ENCODE measurements around the gene SLC9A9.

SLC9A9 gene

DNA sequence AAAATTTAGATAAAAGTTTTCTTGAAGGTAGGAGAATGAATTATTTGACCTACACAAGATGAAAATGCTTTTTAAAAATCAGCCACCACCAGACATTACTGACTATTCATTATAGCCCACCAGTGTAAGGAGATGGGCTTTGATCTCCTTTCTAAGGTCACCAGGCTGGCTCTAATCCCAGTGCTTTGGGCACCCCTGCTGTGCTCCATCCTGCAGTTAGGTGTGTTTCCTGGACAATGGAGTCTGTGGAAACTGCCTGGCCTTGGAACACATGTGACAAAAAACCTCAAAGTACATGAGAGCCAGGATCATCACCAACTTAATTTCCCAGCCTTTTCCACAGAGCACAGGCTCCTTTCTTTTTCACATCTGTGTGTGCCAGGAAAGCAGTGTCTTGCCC, 467.8 kb downstream of the SLC9A9 start:
- no peak for DNase-seq
- in situ Hi-C loops (cut with HindIII; ENCODE audit: low pct_ligation_motif_present, low pct_unique_long_range_greater_than_20kb, low sequenced_read_pairs), result no loop called here

DNA sequence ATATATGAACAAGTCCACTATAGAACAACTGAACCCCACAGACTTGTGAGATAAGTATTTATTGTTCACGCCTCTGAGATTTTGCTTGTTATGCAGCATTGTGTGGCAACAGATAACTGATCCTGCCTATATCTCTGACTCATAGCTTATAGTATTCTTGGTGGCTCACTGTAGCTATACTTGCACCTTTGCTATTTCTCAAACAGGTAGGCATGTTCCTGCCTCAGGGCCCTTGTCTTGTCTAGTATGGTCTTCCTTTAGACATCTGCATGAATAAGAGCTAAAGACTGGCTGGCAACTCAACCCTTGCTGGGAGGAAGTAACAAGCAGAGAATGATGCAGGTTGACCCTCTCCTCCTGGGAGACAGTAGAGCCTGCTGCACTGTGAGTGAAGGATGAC, 472.6 kb downstream of the SLC9A9 start:
- DNase-seq, result no peak
- in situ Hi-C loops (cut with HindIII; ENCODE audit: low pct_ligation_motif_present, low pct_unique_long_range_greater_than_20kb, low sequenced_read_pairs), result no loop called here

DNA sequence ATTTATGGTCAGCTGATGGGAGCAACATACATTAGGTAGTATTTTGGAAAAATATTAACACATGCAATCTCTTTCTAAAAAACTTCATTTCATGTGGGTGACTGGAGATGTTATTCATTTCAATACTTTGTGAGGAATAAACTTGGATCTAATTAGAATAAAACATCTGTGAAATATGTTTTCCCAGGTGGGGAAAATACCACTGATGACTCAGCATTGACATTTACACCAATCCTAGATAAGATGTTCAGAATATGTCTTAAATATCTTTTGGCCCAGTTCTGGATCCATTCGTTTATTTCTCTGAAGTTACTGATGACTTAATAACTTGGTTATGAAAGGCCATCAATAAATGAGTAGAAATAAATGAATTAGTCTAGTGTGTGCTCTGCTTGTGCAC, 481.1 kb downstream of the SLC9A9 start:
- DNase-seq, result no peak
- in situ Hi-C loops (cut with HindIII; ENCODE audit: low pct_ligation_motif_present, low pct_unique_long_range_greater_than_20kb, low sequenced_read_pairs), result no loop called here

DNA sequence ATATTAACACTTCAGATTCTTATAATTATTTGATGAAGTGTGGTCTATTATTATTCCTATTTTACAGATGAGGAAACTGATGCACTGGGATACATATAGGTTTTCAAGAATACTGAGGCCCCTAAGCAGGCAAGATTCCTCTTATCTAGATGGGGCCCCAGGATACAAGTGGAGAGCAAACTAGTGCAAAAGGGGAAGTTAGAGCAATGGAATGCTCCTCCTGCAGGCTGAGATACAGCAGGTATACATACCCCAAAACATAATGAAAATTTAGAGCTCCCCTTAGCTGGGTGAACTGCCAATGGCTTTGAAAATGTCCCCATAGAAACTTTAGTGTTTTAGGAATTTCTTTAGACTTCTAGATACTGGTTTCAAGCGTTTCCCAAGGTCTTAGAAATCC, 481.6 kb downstream of the SLC9A9 start:
- no peak for DNase-seq

DNA sequence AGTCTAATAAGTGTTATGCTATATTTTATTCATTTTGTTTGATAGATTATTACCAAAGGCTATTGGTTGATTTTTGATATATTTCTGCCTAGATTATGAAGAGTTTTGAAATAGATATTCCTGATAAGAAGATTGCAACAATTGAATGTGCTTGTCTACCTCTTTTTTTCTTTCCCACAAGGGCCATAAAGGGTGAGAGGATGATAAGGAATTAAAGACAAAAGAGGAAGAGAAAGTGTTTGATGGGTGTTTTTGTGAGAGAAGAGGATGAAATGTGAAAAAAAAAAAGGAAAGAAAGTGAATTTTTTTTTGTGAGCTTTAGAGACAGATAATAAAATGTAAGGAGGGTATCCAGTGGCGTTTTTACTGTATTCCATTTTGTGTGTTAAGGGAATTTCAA, 484.3 kb downstream of the SLC9A9 start:
- DNase-seq, result no peak
- in situ Hi-C loops (cut with HindIII; ENCODE audit: low pct_ligation_motif_present, low pct_unique_long_range_greater_than_20kb, low sequenced_read_pairs), result no loop called here

More for the DNA sequence above, 481.6 kb downstream of the SLC9A9 start:
- in situ Hi-C loops (cut with HindIII; ENCODE audit: low pct_ligation_motif_present, low pct_unique_long_range_greater_than_20kb, low sequenced_read_pairs), result no loop called here

DNA sequence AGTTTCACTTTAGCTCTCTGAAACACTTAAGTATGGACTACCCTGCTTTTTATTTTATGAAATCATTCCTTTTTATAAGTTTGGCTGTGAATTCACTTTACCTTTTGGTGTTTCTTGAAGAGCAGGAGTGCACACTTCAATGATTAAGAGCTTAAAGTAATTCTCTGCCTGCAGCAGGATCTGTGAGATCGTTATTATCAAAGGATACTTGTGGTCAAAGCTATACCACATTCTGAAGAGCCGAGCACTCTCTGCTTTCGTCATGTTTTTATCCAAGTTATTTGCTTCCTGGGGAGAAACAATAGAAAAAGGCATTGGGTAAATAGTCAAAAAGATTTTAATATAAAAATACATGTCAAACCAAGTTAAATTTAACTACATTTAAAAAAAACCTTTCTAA, 485.0 kb downstream of the SLC9A9 start:
- DNase-seq, result no peak
- in situ Hi-C loops (cut with HindIII; ENCODE audit: low pct_ligation_motif_present, low pct_unique_long_range_greater_than_20kb, low sequenced_read_pairs), result no loop called here

DNA sequence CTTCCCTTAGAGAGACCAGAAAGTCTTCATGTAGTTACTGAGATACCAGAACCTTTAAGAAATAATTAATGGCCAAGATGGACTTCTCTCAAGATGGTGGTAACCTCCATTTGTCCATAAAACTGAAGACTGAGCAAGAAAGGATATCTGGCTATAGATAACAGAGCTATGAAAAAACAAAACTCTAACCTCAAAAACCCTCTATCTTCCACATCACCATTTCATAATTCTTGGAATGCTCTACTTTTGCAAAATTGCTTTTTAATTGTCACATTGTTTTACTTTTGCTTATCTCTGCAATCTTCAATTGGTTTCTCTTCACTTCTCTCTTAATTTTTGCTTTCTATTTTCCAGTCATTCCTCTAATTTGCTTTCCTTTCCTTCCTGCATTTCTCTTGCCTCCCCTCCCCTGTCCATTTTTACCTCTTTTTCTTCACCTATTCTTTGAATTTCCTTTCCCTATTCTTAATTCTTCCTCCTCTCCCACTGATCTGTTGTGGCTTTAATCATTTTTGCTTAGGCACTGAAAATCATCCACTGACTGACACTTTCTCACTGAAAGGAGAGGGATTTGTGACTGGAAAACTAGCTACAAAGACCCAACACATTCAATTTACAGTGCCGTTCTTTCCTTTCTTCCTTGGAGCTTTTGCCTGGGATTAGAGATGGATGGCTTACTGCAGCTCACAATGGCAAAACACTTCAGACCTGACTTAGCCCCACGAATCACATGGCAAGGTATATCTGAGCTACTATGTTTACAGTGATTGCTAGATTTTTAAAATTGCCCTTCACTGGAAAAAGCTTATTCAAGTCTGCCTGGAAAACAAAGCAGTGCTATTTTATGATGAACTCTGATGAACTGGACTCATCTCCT, 485.9 kb downstream of the SLC9A9 start:
- in situ Hi-C loops (cut with HindIII; ENCODE audit: low pct_ligation_motif_present, low pct_unique_long_range_greater_than_20kb, low sequenced_read_pairs), result no loop called here
- no peak for DNase-seq

DNA sequence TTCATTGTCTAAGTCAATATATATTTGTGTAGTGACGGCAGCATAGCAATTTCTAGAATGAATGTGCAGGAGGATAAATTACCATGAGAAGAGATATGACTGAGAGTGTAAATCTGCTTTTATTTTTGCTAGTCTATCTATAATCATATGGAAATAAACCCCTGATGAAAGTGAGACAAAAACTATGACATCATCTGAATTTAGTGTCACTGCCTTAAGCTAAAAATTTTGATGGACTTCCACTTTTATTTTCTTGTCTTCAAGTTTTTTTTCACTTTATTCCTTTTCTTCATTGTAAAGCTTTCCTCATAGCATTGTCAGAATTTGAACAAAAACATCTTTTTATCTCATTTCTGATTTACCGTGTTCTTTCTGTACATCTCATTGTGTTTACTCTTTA, 486.7 kb downstream of the SLC9A9 start:
- in situ Hi-C loops (cut with HindIII; ENCODE audit: low pct_ligation_motif_present, low pct_unique_long_range_greater_than_20kb, low sequenced_read_pairs), result no loop called here
- no peak for DNase-seq

DNA sequence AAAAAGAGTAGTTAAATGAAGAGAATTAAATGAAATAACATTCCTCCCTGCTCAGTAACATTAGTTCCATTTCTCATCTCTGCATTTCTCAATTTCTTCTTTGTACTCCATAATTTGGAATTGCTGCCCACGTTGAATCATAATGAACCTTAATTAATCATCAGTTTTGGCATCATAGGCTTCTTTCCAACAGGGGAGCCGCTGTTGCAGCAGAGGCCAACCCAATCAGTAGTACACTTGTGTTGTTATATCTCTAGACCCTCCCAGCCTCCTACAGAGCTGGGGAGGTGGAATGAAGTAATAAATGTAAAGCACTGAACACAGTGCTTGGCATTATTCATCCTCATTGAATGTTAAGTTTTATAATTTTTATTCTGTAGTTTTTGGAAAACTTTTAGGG, 488.0 kb downstream of the SLC9A9 start:
- in situ Hi-C loops (cut with HindIII; ENCODE audit: low pct_ligation_motif_present, low pct_unique_long_range_greater_than_20kb, low sequenced_read_pairs), result no loop called here
- DNase-seq, result no peak

DNA sequence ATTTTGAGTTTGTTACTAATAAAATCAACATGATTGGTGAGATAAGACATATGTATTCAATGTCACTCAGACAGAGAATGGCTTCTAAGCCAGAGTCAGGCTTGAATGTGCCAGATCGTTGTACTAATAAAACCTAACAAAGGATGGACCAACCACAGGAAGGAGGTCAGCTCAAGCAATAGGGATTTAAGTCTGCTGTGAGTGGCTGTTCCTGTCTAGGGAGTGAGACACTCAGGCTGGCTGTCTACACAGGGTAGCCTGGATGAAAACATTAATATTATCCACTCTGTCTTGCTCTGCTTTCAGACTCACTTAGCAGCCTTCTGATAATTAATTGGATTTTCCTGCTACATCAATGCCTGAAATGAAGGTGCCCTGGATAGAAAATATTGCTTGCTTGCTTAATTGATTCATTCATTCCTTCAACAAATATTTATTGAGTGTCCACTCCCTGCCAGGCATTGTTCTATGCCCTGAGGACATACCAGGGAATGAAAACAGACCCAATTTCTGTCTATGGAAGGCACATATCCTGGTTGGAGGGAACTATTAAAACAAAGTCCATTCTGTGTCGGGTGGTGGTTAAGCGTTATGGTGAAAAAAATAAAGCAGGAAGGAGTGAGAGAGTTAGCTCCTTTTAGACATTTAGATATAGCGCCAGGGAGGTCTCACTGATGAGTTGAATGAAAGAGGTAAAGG, 489.3 kb downstream of the SLC9A9 start:
- no peak for DNase-seq
- in situ Hi-C loops (cut with HindIII; ENCODE audit: low pct_ligation_motif_present, low pct_unique_long_range_greater_than_20kb, low sequenced_read_pairs), result no loop called here

DNA sequence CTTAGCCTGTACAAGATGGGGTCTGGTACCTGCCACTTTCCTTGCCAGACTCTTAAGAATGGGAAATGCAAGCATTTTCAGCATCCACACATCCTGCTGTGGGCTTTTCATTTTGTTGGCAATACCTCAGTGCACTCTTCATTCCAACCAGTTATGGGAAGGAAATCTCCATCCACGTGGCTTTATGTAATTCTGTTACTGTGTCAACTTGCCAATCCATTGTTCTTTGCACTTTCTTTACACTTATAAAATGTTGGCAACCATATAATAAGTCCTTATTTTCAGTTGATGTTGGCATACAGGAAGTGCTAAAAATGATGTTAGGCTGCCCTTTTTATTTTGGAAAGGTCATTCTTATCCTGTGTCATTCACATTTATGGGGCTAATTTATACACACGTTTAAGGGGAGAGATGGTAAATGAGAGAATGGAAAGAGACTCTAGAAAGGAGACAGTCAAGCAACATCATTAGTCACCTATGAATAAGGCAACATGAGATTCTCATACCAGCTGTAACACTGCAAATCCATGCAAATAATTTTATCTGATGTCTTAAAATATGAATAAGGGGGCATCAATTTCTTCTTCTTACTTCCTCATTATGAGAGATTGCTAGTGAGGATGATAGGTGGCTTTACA, 490.0 kb downstream of the SLC9A9 start:
- DNase-seq, result no peak
- in situ Hi-C loops (cut with HindIII; ENCODE audit: low pct_ligation_motif_present, low pct_unique_long_range_greater_than_20kb, low sequenced_read_pairs), result no loop called here

DNA sequence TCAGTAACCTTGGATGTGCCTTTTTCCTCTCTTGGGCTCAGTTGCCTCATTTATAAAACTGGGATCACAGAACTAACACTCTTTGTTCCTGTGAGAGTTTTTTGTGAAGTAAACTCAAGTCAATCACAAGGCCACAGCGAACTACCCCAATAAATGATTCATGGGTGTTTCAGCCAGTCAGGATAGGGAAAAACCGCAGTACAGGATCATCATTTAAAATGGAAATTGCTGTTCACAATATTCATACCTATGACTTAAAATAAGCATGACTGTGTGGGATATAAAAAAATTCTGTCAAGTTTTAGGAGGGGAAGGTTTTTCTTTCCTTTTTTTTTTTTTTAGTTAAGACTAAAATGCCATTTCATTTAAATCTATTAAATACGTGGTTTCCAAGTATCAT, 490.6 kb downstream of the SLC9A9 start:
- in situ Hi-C loops (cut with HindIII; ENCODE audit: low pct_ligation_motif_present, low pct_unique_long_range_greater_than_20kb, low sequenced_read_pairs), result no loop called here
- DNase-seq, result no peak

DNA sequence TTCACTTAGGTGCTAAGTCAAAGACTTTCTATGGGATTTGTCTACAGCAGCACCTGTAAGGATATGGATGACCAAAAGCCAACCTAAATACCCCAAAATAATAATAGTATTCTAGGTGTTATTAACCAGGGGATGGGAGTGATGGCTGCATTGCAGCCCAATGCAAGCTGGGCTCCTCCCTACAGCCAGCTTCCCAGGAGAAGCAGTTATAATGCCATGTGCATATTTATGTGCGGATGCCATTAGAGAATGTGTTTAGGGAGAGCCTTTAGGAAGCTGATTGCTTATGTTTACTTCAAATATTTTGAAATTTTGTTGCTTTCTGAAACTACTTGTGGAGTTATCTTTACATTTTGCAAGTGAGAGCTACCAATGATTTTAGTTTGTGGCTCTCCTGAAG, 491.4 kb downstream of the SLC9A9 start:
- DNase-seq, result no peak
- in situ Hi-C loops (cut with HindIII; ENCODE audit: low pct_ligation_motif_present, low pct_unique_long_range_greater_than_20kb, low sequenced_read_pairs), result no loop called here

DNA sequence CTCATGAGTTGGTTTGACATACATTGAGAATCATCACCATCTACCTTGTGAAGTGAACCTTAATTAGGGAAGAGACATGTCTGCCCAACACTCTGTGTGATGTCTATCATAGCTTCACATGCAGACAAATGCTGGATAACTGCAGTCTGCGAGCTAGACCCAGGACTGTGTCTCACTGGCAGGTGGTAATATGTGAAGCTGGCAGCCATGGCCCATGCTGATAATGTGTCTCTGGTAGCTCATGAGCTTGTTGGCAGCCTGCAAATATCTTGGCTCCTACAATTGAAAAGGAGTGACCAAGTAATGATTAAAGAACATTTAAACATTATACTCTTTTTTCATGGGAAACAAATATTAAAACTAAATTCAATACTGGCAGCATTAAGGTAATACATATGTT, 493.9 kb downstream of the SLC9A9 start:
- in situ Hi-C loops (cut with HindIII; ENCODE audit: low pct_ligation_motif_present, low pct_unique_long_range_greater_than_20kb, low sequenced_read_pairs), result no loop called here

DNA sequence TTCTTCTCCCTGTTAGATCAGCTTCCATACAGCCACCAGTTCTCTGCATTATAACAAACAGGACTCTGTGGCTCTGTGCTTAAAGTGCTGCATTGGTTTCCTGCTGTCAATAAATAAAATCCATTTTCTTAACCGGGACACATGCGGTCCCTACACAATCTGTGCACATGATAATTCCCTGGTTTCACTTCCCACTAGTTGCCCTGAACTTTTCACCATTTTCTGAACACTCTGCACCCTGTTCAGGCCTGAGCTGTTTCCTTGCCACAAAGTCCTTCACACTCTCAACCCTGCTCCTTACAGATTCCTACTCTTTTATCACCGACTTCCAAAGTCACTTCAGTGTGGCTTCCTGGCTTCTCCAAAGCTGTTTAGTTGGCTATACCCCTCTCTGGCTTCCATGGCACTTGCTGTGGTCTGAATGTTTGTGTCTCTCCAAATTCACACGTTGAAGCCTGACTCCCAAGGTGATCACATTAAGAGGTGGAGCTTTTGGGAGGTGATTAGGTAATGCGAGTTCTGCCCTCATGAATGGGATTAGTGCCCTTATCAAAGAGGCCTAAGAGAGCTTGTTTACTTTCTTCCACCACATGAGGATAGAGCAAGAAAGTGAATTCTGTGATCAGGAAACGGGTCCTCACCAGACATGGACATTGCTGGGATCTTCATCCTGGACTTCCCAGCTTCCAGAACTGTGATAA, 495.3 kb downstream of the SLC9A9 start:
- in situ Hi-C loops (cut with HindIII; ENCODE audit: low pct_ligation_motif_present, low pct_unique_long_range_greater_than_20kb, low sequenced_read_pairs), result no loop called here
- no peak for DNase-seq

More for the DNA sequence above, 493.9 kb downstream of the SLC9A9 start:
- no peak for DNase-seq

DNA sequence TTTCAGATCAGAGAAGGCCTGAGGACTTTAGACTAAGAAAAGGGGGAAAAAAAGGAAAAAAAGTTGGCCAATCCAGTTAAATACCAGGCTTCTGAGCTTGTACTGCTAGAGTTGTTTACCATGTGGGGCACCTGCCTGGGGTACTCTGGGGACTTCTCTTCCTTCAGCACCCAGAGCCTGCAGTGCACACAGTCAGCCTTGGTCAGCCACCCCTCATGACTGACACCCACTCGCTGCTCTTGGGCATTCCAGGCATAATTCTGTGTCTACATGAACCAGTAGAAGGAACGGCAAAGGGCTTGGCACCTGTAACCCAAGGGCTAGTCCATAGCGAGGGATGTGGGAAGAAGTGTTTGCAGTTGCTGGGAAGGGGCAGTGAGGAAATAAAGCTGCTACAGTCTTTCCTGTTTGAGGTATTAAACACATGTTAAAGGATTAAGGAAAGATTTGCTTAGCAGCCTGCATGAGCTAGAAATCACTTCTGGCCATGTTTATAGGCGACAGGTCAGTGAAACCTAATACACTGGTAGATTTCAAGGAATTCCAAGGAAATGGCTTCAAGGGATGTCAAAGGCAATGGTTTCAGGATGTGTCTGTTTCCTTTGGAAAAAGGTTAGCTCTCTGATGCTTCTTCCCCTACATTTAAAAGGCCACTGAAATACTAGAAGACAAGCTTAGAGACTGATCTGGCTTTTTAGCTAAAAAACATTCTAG, 496.2 kb downstream of the SLC9A9 start:
- in situ Hi-C loops (cut with HindIII; ENCODE audit: low pct_ligation_motif_present, low pct_unique_long_range_greater_than_20kb, low sequenced_read_pairs), result no loop called here

DNA sequence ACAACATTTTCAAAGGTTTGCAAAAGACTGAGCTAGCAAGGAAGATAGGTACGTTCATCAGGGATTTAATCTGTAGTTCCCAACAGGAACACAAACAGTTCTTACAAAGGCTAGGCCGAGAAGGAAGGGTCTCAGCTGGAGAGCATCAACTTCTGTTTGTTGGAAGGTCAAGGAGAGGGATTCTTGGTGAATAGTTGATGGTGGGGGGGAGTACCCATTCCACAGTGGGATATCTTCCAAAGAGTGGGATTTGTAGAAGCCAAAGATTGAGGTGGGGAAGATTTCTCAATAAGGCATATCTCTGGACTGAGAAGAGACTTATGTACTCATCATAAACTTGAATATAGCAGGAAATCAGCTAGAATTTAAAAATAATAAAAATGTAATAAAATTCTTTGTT, 496.9 kb downstream of the SLC9A9 start:
- in situ Hi-C loops (cut with HindIII; ENCODE audit: low pct_ligation_motif_present, low pct_unique_long_range_greater_than_20kb, low sequenced_read_pairs), result no loop called here
- no peak for DNase-seq

More for the DNA sequence above, 496.2 kb downstream of the SLC9A9 start:
- no peak for DNase-seq

DNA sequence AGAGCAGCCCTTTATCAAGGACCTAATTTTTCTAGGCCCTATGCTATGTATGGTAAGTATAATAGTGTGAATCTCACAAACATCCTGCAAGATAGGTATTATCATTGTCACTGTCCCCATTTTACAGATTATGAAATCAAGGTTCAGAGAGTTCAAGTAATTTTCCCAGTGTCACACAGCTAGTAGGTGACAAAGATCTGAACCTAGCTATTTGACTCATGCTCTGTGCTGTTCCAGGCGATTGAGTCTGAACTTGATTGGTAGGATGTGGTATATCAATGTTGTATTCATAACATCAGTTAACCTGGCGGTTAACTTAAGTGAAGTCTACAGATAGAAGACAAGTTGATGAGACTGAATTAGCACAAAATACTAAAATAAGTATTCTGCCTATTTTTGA, 498.8 kb downstream of the SLC9A9 start:
- in situ Hi-C loops (cut with HindIII; ENCODE audit: low pct_ligation_motif_present, low pct_unique_long_range_greater_than_20kb, low sequenced_read_pairs), result no loop called here
- DNase-seq, result no peak
